ENCODE results near the gene CITED2. TPM values are rescaled to one million over a fixed set of nuclear protein-coding genes. Genes with fewer than 3 reads are reported as not detected.

Gene CITED2
- total and polyA plus RNA-seq, 2 donors, result 26.3 to 36.2 TPM

DNA sequence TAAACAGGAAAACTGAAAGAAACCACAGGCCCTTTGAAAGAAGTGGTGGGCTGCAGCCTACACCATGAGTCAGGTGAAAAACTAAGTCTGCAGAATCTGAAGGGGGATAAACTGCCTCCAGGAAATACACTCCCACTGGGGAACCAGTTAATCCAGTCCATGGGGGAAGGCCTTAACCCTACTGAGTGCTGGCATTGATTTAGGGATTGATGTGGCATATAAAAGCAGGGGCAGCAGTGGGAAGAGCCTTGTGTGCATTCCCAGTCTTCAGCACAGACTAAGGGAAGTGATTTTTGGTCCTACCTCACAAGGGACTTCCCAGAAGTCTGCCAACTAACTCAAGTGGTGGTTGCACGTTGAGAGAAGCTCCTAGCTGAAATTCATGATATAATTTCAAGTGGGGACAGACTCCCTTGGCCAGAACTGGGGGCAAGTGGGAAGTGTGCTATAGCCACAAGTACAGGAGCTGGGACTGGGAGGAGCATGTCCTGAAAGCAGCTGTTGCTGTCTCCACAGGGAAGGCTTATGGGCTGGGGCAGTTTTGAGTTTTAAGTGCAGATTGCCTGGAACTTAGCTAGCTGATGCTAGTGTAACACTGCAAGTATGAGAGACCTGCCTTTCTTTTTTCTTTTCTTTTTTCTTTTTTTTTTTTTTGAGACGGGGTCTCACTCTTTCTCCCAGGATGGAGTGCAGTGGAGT is 31.2 kb downstream of the CITED2 start:
- Histone ChIP-seq H3K27ac (ENCODE audit: low read depth in 1 of 2, low read length in 1 of 2) (peak overlapping the region in 1 of 2 donors; percentile 74), H3K4me1 (ENCODE audit: control insufficient read depth in 2 of 2, insufficient read depth in 2 of 2, low read length in 2 of 2) (peaks cover 12 to 23% of the 10 kb centered on the region in 2 donors), H3K4me3 (ENCODE audit: low read length in 2 of 2) (no peak overlapping the region), H3K27me3 (ENCODE audit: control insufficient read depth in 2 of 2, insufficient read depth in 1 of 2, low read length in 1 of 2) (no peaks in the 10 kb centered on the region), H3K9me3 (ENCODE audit: control insufficient read depth in 2 of 2, insufficient read depth in 1 of 2, low read length in 1 of 2) (peaks cover 0 to 4% of the 10 kb centered on the region in 2 donors), H3K36me3 (ENCODE audit: control insufficient read depth in 2 of 2, insufficient read depth in 2 of 2, low read length in 1 of 2) (no peaks in the 10 kb centered on the region)
- WGBS, result 44% methylated on average over 2 of the region's 2 CpGs
- DNase-seq (ENCODE audit: low read depth in 6 of 9, low spot score in 9 of 9), result peak in 2 of 9 donors; percentile 23 to 42

- no peak overlapping the region for H3K27ac ChIP-seq (ENCODE audit: low read depth in 1 of 2, low read length in 1 of 2)
- no peak overlapping the region for H3K4me3 ChIP-seq (ENCODE audit: low read length in 2 of 2)
- H3K36me3 ChIP-seq (ENCODE audit: control insufficient read depth in 2 of 2, insufficient read depth in 2 of 2, low read length in 1 of 2), result no peaks in the 10 kb centered on the region
- no peaks in the 10 kb centered on the region for H3K27me3 ChIP-seq (ENCODE audit: control insufficient read depth in 2 of 2, insufficient read depth in 1 of 2, low read length in 1 of 2)
- DNase-seq (ENCODE audit: low read depth in 6 of 9, low spot score in 9 of 9), result no peak
- 98% methylated on average over 2 of the region's 2 CpGs for WGBS
- H3K4me1 ChIP-seq (ENCODE audit: control insufficient read depth in 2 of 2, insufficient read depth in 2 of 2, low read length in 2 of 2), result peaks cover 12 to 24% of the 10 kb centered on the region in 2 donors
- H3K9me3 ChIP-seq (ENCODE audit: control insufficient read depth in 2 of 2, insufficient read depth in 1 of 2, low read length in 1 of 2), result peaks cover 0 to 4% of the 10 kb centered on the region in 2 donors
These were observed 33.4 kb downstream of the CITED2 start for GRCh38 chr6:139341060-139341459.

- Histone ChIP-seq H3K27me3 (ENCODE audit: control insufficient read depth in 2 of 2, insufficient read depth in 1 of 2, low read length in 1 of 2) (no peaks in the 10 kb centered on the region), H3K4me1 (ENCODE audit: control insufficient read depth in 2 of 2, insufficient read depth in 2 of 2, low read length in 2 of 2) (peaks cover 7 to 14% of the 10 kb centered on the region in 2 donors), H3K9me3 (ENCODE audit: control insufficient read depth in 2 of 2, insufficient read depth in 1 of 2, low read length in 1 of 2) (peaks cover 0 to under 1% of the 10 kb centered on the region in 2 donors), H3K36me3 (ENCODE audit: control insufficient read depth in 2 of 2, insufficient read depth in 2 of 2, low read length in 1 of 2) (no peaks in the 10 kb centered on the region), H3K4me3 (ENCODE audit: low read length in 2 of 2) (no peak overlapping the region), H3K27ac (ENCODE audit: low read depth in 1 of 2, low read length in 1 of 2) (peak overlapping the region in 1 of 2 donors; percentile 19)
- 95% methylated on average over 9 of the region's 9 CpGs for WGBS
- DNase-seq (ENCODE audit: low read depth in 6 of 9, low spot score in 9 of 9), result no peak
These were observed 35.7 kb downstream of the CITED2 start for GRCh38 chr6:139338795-139339194.

GRCh38 chr6:139337830-139338229 is 36.6 kb downstream of the CITED2 start:
- H3K36me3 ChIP-seq (ENCODE audit: control insufficient read depth in 2 of 2, insufficient read depth in 2 of 2, low read length in 1 of 2), result no peaks in the 10 kb centered on the region
- H3K9me3 ChIP-seq (ENCODE audit: control insufficient read depth in 2 of 2, insufficient read depth in 1 of 2, low read length in 1 of 2), result no peaks in the 10 kb centered on the region
- DNase-seq (ENCODE audit: low read depth in 6 of 9, low spot score in 9 of 9), result no peak
- peaks cover 2 to 4% of the 10 kb centered on the region in 2 donors for H3K4me1 ChIP-seq (ENCODE audit: control insufficient read depth in 2 of 2, insufficient read depth in 2 of 2, low read length in 2 of 2)
- H3K27ac ChIP-seq (ENCODE audit: low read depth in 1 of 2, low read length in 1 of 2), result peak overlapping the region in 1 of 2 donors; percentile 74
- H3K27me3 ChIP-seq (ENCODE audit: control insufficient read depth in 2 of 2, insufficient read depth in 1 of 2, low read length in 1 of 2), result no peaks in the 10 kb centered on the region
- WGBS, result 20% methylated on average over 5 of the region's 5 CpGs
- no peak overlapping the region for H3K4me3 ChIP-seq (ENCODE audit: low read length in 2 of 2)

DNA sequence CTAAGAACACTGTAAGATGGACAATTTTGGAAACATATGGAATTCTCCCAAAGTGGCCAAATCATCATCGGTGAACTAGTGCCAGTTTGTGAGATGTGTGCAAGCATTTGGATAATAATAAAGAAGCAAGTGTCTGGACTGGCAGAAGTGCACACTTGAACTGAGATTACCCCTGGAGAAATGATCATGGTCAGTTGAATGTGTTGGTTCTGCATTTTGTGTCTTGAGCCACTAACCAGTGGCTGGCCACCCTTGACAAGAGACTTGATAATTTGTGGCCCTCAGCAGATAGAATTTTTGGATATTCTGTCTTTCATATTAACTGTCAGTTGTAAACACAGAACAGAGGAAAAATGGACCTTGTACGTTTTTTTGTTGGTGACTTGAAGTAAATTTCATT is 37.4 kb downstream of the CITED2 start:
- Histone ChIP-seq H3K9me3 (ENCODE audit: control insufficient read depth in 2 of 2, insufficient read depth in 1 of 2, low read length in 1 of 2) (no peaks in the 10 kb centered on the region), H3K36me3 (ENCODE audit: control insufficient read depth in 2 of 2, insufficient read depth in 2 of 2, low read length in 1 of 2) (no peaks in the 10 kb centered on the region), H3K27me3 (ENCODE audit: control insufficient read depth in 2 of 2, insufficient read depth in 1 of 2, low read length in 1 of 2) (no peaks in the 10 kb centered on the region), H3K4me3 (ENCODE audit: low read length in 2 of 2) (no peak overlapping the region), H3K27ac (ENCODE audit: low read depth in 1 of 2, low read length in 1 of 2) (peak overlapping the region; percentile 49 to 74), H3K4me1 (ENCODE audit: control insufficient read depth in 2 of 2, insufficient read depth in 2 of 2, low read length in 2 of 2) (peaks cover 0 to 3% of the 10 kb centered on the region in 2 donors)
- 98% methylated on average over 2 of the region's 2 CpGs for WGBS
- no peak for DNase-seq (ENCODE audit: low read depth in 6 of 9, low spot score in 9 of 9)

DNA sequence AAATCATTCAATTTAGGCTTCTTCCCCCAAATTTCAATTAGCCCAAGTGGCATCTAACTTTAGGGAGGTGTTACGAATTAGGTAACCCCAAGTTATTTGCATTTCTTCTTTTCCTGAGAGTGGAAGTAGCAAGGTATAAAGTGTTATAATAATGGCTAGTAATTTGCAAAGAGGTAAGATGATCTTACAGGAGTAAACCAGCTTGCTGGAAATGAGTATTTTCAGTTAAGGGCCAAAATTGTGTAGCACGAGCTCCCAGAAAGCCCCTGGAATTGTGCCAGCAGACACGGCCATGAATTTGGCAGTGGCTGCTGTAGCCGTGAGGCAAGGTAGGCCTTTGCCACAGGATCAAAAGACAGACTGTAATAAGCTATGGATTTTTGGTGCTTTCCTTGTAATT is 38.0 kb downstream of the CITED2 start:
- Histone ChIP-seq H3K4me1 (ENCODE audit: control insufficient read depth in 2 of 2, insufficient read depth in 2 of 2, low read length in 2 of 2) (peaks cover 0 to 3% of the 10 kb centered on the region in 2 donors), H3K36me3 (ENCODE audit: control insufficient read depth in 2 of 2, insufficient read depth in 2 of 2, low read length in 1 of 2) (no peaks in the 10 kb centered on the region), H3K27me3 (ENCODE audit: control insufficient read depth in 2 of 2, insufficient read depth in 1 of 2, low read length in 1 of 2) (no peaks in the 10 kb centered on the region), H3K4me3 (ENCODE audit: low read length in 2 of 2) (no peak overlapping the region), H3K9me3 (ENCODE audit: control insufficient read depth in 2 of 2, insufficient read depth in 1 of 2, low read length in 1 of 2) (no peaks in the 10 kb centered on the region), H3K27ac (ENCODE audit: low read depth in 1 of 2, low read length in 1 of 2) (peak overlapping the region in 1 of 2 donors; percentile 75)
- WGBS, result 87% methylated on average over 4 of the region's 4 CpGs
- DNase-seq (ENCODE audit: low read depth in 6 of 9, low spot score in 9 of 9), result peak in 2 of 9 donors; percentile 18 to 39

- H3K4me3 ChIP-seq (ENCODE audit: low read length in 2 of 2), result no peak overlapping the region
- H3K36me3 ChIP-seq (ENCODE audit: control insufficient read depth in 2 of 2, insufficient read depth in 2 of 2, low read length in 1 of 2), result no peaks in the 10 kb centered on the region
- peak overlapping the region; percentile 65 to 75 for H3K27ac ChIP-seq (ENCODE audit: low read depth in 1 of 2, low read length in 1 of 2)
- WGBS, result 78% methylated on average over 5 of the region's 5 CpGs
- DNase-seq (ENCODE audit: low read depth in 6 of 9, low spot score in 9 of 9), result no peak
- H3K4me1 ChIP-seq (ENCODE audit: control insufficient read depth in 2 of 2, insufficient read depth in 2 of 2, low read length in 2 of 2), result peaks cover 0 to 3% of the 10 kb centered on the region in 2 donors
- H3K9me3 ChIP-seq (ENCODE audit: control insufficient read depth in 2 of 2, insufficient read depth in 1 of 2, low read length in 1 of 2), result no peaks in the 10 kb centered on the region
- no peaks in the 10 kb centered on the region for H3K27me3 ChIP-seq (ENCODE audit: control insufficient read depth in 2 of 2, insufficient read depth in 1 of 2, low read length in 1 of 2)
These were observed 38.8 kb downstream of the CITED2 start for GRCh38 chr6:139335447-139336210.

- Histone ChIP-seq H3K36me3 (ENCODE audit: control insufficient read depth in 2 of 2, insufficient read depth in 2 of 2, low read length in 1 of 2) (no peaks in the 10 kb centered on the region), H3K9me3 (ENCODE audit: control insufficient read depth in 2 of 2, insufficient read depth in 1 of 2, low read length in 1 of 2) (no peaks in the 10 kb centered on the region), H3K27me3 (ENCODE audit: control insufficient read depth in 2 of 2, insufficient read depth in 1 of 2, low read length in 1 of 2) (no peaks in the 10 kb centered on the region), H3K27ac (ENCODE audit: low read depth in 1 of 2, low read length in 1 of 2) (peak overlapping the region; percentile 65 to 75), H3K4me3 (ENCODE audit: low read length in 2 of 2) (no peak overlapping the region), H3K4me1 (ENCODE audit: control insufficient read depth in 2 of 2, insufficient read depth in 2 of 2, low read length in 2 of 2) (peaks cover 0 to 3% of the 10 kb centered on the region in 2 donors)
- WGBS, result 94% methylated on average over 5 of the region's 5 CpGs
- DNase-seq (ENCODE audit: low read depth in 6 of 9, low spot score in 9 of 9), result no peak
These were observed 39.5 kb downstream of the CITED2 start for GRCh38 chr6:139334806-139335446.

All from thymus (tissue), 11 donors.